Body of pancreas (tissue), 4 donors: Measurements from ENCODE around the gene ACAD9.
A peak's percentile ranks its signal among the peaks of the same experiment; 100 is the strongest.

Experiments
- CTCF ChIP-seq, 7 experiments: fragments of 450-650 bp in 4 of 7; fragments of 200-600 bp in 3 of 7; sonication (generic) in 3 of 7; IDR thresholded peaks; one replicate each; pipeline ENCODE4 v1.5.1; 2016 to 2019; ENCODE audit warnings: antibody characterized with exemption in 7 of 7
- POLR2A ChIP-seq, 3 donors: fragments of 450-650 bp; IDR thresholded peaks; one replicate each; pipeline ENCODE4 v1.6.1; 2016; ENCODE audit warnings: antibody characterized with exemption in 3 of 3, mild to moderate bottlenecking in 2 of 3

GRCh38 chr3:128917291-128917690, 37.9 kb downstream of the ACAD9 start:
- TF ChIP-seq CTCF (IDR thresholded peaks at IDR 0.05) (peak in 1 of 7 experiments; percentile 2), POLR2A (IDR thresholded peaks at IDR 0.05) (no peak)
